HG02840 (cell line): ENCODE results near the gene BPIFB3.
"Not testable (repeated sequence)": the region's sequence is repeated elsewhere in the genome, so short reads cannot be mapped to it uniquely, and the experiment has no call there.

Source experiments
- ATAC-seq: cut with Tn5 transposase; IDR thresholded peaks from one replicate; pipeline ENCODE4 v1.9.1; 2021; ENCODE audit warnings: mild to moderate bottlenecking, moderate library complexity, moderate number of reproducible peaks; ENCODE audit not compliant: unreplicated experiment, low FRiP score

The BPIFB3 gene

DNA sequence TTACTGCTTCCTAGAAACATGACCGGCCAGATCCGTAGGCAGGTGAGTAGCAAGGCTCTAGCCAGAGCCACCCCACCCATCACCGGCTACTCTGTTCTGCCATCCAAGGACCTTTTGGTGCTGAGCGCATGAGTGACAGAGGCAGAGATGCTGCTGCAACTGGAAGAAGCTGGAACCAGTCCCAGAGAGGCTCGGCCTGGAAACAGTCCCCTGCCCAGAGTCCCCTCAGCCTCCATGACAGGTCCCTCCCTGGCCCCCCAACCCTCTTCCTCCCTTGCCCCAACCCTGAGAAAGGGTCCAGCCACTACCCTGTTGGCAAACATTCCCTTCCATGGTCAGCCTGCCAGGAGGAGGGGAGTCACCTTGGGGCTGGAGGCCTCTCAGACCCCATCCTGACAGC, 57.6 kb downstream of the BPIFB3 start:
- ATAC-seq = no peak

DNA sequence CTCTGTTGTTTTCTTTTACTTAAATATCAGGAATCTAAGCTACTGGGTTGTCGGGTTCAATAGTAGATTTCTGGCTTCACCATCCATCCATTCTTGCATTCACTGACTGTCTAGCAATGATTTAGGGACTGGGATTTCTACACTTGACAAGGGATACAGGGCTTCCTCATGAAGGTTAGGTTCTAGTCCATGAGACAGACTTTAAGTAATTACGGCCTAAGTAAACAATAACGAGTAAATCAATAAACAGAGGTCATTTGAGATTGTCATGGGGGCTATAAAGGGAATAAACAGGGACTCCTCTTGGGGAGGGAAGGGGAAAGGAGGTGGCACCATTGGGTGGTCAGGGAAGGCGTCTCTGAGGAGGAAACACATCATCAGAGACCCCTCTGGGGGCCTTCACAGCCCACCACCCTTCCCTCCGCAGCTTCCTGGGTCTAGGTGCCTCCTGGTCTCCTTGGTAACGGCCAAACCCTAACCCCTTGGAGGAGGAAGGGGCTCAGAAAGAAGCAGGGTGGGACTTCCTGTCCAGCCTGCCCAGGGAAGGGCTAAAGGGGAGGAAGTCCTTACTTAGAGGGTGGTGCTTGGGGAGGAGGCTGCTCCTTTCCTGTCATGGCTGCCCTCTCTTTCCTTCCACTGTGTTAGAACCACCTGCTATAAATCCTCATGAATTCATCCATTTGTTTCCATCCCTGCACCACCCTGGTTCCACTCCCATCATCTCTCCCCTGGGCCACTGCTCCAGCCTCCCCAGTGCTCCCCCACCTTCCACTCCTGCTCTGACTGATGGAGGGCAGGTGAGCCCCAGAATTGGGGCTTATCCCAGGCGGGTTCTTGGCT, 59.1 kb downstream of the BPIFB3 start:
- no peak for ATAC-seq

DNA sequence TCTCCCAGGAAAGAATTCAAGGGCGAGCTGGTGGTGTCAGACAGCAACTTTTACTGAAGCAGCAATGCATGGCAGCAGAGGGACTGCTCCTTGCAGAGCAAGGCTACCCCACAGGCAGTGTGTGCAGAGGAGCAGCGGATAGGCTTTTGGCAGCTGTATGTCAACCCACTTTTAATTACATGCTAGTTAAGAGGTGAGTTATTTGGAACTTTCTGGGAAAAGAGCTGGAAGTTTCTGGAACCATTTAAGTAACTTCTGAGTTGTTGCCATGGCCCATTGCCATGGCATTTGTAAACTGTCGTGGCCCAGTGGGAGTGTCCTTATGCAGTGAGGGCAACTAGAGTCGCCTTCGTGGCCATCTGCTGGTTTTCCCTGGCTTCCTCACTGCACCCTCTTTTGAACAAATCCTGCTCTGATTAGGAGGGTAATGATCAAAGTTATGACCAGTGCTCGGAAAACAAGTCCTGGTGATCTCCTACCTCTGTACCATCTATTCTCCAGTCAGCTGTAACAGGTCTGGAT, 59.7 kb downstream of the BPIFB3 start:
- ATAC-seq = no peak

DNA sequence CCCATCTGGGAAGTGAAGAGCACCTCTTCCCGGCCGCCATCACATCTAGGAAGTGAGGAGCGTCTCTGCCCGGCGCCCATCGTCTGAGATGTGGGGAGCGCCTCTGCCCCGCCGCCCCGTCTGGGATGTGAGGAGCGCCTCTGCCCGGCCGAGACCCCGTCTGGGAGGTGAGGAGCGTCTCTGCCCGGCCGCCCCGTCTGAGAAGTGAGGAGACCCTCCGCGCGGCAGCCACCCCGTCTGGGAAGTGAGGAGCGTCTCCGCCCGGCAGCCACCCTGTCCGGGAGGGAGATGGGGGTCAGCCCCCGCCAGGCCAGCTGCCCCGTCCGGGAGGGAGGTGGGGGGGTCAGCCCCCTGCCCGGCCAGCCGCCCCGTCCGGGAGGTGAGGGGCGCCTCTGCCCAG, 61.8 kb downstream of the BPIFB3 start:
- ATAC-seq = not testable (repeated sequence)

DNA sequence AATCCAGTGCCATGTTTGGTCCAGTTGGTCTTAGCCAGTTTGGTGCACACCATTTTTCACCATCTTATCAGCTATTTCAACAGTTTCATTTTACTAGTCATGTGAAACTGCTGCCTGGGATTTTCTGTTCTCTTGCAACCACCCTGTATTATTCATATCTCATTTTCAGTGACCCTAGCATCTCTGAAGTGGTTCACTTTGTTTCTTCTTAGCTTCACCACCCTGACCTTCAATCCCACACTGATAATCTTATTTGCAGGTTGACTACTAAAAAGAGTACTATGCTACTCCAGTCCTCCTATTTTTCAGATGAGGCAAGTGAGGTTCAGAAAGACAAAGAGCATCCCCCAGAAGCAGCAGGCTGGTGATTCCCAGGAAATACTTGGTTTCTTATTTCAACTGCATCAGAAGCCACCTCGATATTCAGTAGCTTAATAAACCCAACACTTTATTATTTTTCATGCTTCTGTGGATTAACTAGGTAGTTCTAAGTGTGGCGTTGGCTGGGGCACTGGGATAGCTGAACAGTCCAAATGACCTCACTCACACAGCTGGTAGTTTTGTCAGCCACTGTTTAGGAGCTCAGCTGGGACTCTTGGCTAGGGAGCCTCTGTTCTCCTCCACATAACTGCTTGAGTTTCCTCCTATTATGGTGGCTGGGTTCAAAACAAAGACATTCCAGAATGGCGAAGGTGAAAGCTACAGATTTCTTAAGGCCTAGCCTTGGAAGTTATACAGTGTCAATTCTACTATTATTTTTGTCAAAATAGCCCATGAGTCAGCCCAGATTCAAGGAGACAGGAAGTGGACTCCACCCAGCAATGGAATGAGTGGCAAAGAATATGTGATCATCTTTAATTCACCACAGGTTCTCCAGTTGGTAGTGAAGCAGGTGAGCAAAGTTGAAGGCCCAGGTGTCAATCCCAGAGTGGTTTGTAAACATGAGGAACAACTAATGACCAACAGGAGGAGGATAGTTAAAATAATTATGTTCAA, 66.3 kb downstream of the BPIFB3 start:
- ATAC-seq = no peak

DNA sequence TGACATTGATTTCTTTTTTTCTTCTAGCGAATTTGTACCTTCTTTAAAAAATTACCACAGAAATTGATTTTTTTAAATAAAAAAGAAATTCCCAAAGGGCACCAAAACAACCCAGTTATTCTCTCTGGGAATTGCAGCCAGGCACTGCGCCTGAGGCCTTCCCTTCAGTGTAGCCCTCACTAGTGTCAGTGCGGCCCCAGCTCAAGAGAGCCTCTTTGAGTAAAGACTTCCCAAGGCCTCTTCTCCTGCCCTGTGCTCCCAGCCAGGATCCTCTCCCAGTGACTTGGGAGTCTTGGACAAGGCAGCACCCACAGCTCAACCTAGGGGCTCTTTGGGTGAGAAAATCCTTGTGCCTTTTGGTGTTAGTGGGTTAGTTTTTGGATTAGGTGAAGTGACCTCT, 67.2 kb downstream of the BPIFB3 start:
- ATAC-seq = no peak

DNA sequence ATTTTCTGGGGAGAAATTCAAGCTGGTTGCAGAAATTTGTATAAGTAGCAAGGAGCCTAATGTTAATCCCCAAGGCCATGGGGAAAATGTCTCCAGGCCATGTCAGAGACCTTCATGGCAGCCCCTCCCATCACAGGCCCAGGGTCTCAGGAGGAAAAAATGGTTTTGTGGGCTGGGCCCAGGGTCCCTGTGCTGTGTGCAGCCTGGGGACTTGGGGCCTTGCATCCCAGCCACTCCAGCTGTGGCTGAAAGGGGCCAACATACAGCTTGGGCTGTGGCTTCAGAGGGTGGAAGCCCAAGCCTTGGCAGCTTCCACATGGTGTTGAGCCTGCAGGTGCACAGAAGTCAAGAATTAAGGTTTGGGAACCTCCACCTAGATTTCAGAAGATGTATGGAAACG, 68.6 kb downstream of the BPIFB3 start:
- not testable (repeated sequence) for ATAC-seq
